ENCODE measurements around the gene COP1. TPM values are rescaled to one million over a fixed set of nuclear protein-coding genes. Genes with fewer than 3 reads are reported as not detected.

COP1 gene
- total RNA-seq, 1 donor from 2014 or later: 70.0 TPM

DNA sequence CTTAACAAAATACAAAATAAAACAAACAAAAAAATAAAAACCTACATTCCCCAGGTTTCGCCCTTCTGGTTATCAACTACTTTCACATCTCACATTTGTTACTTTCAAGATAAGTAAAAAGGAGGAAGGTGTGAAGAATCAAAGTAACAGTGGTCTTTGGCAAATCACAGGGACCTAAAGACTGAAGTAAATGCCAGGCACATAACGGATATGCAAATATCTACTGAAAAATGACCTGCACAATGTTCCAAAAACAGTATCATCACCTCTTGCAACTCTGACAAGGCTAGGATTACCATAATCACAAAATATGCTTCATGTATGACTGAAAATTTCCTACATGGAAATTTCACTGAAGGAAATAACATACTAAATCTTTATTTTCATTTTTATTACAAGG lies 29.3 kb downstream of the COP1 start:
- FAIRE-seq: no peak
- H3K36me3 ChIP-seq (ENCODE audit: control insufficient read depth, insufficient read depth, low read length): no peaks in the 10 kb centered on the region
- no peak for DNase-seq (ENCODE audit: low read depth)
- TF ChIP-seq, protein P1, sequence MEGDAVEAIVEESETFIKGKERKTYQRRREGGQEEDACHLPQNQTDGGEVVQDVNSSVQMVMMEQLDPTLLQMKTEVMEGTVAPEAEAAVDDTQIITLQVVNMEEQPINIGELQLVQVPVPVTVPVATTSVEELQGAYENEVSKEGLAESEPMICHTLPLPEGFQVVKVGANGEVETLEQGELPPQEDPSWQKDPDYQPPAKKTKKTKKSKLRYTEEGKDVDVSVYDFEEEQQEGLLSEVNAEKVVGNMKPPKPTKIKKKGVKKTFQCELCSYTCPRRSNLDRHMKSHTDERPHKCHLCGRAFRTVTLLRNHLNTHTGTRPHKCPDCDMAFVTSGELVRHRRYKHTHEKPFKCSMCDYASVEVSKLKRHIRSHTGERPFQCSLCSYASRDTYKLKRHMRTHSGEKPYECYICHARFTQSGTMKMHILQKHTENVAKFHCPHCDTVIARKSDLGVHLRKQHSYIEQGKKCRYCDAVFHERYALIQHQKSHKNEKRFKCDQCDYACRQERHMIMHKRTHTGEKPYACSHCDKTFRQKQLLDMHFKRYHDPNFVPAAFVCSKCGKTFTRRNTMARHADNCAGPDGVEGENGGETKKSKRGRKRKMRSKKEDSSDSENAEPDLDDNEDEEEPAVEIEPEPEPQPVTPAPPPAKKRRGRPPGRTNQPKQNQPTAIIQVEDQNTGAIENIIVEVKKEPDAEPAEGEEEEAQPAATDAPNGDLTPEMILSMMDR (IDR thresholded peaks at IDR 0.05; ENCODE audit: insufficient read depth, low read length, severe bottlenecking): no peak
- H3K27me3 ChIP-seq (ENCODE audit: control insufficient read depth, insufficient read depth, low read length): no peaks in the 10 kb centered on the region
- no peak overlapping the region for H3K4me3 ChIP-seq (ENCODE audit: low read depth, low read length)

DNA sequence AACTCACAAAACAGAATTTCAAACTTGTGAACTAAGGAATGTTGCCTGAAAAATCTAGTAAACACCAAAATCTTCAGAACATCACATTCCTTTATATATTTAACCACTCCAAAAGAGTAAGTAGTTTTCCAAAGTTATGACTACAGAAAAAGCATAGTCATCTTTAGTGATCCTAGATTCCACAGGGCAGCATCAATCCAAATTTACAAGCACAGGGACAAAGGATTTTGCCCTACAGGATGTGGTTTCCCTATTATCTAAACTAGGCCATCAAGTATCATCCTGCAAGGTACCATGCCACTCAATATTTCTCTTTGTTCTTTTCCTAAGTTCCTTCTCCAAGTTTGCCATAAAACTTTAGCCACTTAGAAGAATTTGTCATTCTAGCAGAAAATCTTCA lies 33.0 kb downstream of the COP1 start:
- no peak for DNase-seq (ENCODE audit: low read depth)
- Histone ChIP-seq H3K27me3 (ENCODE audit: control insufficient read depth, insufficient read depth, low read length) (no peaks in the 10 kb centered on the region), H3K36me3 (ENCODE audit: control insufficient read depth, insufficient read depth, low read length) (no peaks in the 10 kb centered on the region), H3K4me3 (ENCODE audit: low read depth, low read length) (no peak overlapping the region)
- no peak for FAIRE-seq
- TF ChIP-seq, protein P1 (IDR thresholded peaks at IDR 0.05; ENCODE audit: insufficient read depth, low read length, severe bottlenecking): no peak

DNA sequence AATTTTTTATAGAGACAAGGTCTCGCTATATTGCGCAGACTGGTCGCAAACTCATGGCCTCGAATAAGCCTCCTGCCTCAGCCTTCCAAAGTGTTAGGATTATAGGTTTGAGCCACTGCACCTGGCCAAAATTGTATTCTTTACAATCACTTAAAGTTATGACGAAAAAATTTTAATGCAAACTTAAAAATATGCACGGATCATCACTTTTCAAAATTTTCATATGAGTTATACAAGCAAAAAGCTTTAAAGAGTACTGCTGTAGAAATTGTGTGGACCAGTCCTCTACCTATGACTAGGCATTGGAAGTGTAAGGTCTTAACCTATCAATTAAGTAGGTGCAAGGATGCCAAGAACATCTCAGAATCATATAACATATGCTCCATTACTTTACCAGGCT lies 34.9 kb downstream of the COP1 start:
- Histone ChIP-seq H3K27me3 (ENCODE audit: control insufficient read depth, insufficient read depth, low read length) (no peaks in the 10 kb centered on the region), H3K36me3 (ENCODE audit: control insufficient read depth, insufficient read depth, low read length) (no peaks in the 10 kb centered on the region), H3K4me3 (ENCODE audit: low read depth, low read length) (no peak overlapping the region)
- TF ChIP-seq, protein P1 (IDR thresholded peaks at IDR 0.05; ENCODE audit: insufficient read depth, low read length, severe bottlenecking): no peak
- no peak for FAIRE-seq
- DNase-seq (ENCODE audit: low read depth): no peak

DNA sequence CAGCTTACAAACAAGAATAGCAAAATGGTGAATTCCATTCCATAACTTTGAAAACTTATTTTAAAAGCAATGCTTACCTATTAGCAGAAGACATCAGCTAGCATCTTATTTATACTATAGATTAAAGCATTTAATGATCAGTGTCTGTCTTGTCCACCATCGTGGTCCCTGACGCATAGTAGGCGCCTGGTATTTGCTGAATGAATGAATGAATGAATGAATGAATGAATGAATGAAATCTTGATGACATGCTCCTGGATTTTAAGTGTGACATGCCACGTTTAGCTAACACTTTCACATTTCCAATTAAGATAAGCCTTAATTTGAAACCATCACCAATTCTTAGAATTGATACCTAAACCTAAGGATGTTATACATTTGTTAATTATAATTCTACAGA lies 39.9 kb downstream of the COP1 start:
- TF ChIP-seq, protein P1 (IDR thresholded peaks at IDR 0.05; ENCODE audit: insufficient read depth, low read length, severe bottlenecking): no peak
- no peaks in the 10 kb centered on the region for H3K36me3 ChIP-seq (ENCODE audit: control insufficient read depth, insufficient read depth, low read length)
- H3K27me3 ChIP-seq (ENCODE audit: control insufficient read depth, insufficient read depth, low read length): no peaks in the 10 kb centered on the region
- FAIRE-seq (no peak), DNase-seq (ENCODE audit: low read depth) (no peak)
- no peak overlapping the region for H3K4me3 ChIP-seq (ENCODE audit: low read depth, low read length)

DNA sequence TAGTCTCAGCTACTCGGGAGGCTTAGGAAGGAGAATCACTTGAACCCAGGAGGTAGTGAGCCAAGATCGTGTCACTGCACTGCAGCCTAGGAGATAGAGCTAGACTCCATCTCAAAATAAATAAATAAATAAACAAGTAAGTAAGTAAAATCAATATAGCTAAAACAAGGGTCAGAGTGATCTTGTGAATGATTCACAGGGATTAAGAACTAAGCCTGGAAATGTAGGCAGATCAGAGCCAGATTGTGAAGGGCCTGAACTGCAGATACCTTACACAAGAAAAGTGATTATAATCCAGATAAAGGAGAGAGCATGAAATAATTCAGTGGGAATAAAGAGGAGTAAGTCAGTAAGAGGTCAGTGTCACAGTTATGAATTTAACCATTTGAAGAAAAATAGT lies 41.5 kb downstream of the COP1 start:
- H3K27me3 ChIP-seq (ENCODE audit: control insufficient read depth, insufficient read depth, low read length): no peaks in the 10 kb centered on the region
- TF ChIP-seq, protein P1 (IDR thresholded peaks at IDR 0.05; ENCODE audit: insufficient read depth, low read length, severe bottlenecking): no peak
- no peak for DNase-seq (ENCODE audit: low read depth)
- FAIRE-seq: no peak
- no peaks in the 10 kb centered on the region for H3K36me3 ChIP-seq (ENCODE audit: control insufficient read depth, insufficient read depth, low read length)
- H3K4me3 ChIP-seq (ENCODE audit: low read depth, low read length): no peak overlapping the region

DNA sequence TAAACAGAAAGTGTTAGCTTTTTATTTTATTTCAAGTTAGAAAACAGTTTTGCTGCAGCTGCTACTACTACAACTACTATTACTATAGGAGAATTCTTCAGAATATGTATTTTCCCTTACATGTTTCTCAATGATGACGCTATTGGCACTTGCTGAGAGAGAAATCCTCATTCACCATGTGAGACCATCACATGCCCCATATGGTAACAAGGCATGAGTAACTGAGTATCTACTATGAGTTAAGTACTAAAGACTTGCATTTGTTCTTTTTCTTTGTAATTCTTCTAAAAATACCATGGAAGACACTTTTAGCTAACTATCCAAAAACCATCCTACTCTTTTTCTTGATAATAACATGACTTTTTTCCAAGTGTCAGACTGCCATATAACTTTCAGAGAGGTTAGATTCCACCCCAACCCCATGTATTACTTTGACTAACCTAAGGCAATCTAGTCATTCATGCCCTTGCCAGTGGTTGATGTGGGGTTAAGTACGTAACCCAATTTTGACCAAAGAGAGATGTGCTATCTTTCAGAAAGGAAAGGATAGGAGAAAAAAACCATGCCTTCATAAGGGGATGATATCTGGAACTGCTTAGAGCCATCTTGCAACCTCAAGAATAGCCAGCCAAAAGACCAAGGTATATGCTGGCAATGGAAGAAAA lies 42.9 kb downstream of the COP1 start:
- TF ChIP-seq, protein P1 (IDR thresholded peaks at IDR 0.05; ENCODE audit: insufficient read depth, low read length, severe bottlenecking): no peak
- no peak for FAIRE-seq
- Histone ChIP-seq H3K4me3 (ENCODE audit: low read depth, low read length) (no peak overlapping the region), H3K27me3 (ENCODE audit: control insufficient read depth, insufficient read depth, low read length) (no peaks in the 10 kb centered on the region), H3K36me3 (ENCODE audit: control insufficient read depth, insufficient read depth, low read length) (no peaks in the 10 kb centered on the region)
- DNase-seq (ENCODE audit: low read depth): no peak
